ENCODE measurements around the gene PTGIR. TPM values are rescaled to one million over a fixed set of nuclear protein-coding genes. Genes with fewer than 3 reads are reported as not detected.
A peak's percentile ranks its signal among the peaks of the same experiment; 100 is the strongest.

Gene PTGIR
- total RNA-seq, 1 donor, result 2.5 TPM

DNA sequence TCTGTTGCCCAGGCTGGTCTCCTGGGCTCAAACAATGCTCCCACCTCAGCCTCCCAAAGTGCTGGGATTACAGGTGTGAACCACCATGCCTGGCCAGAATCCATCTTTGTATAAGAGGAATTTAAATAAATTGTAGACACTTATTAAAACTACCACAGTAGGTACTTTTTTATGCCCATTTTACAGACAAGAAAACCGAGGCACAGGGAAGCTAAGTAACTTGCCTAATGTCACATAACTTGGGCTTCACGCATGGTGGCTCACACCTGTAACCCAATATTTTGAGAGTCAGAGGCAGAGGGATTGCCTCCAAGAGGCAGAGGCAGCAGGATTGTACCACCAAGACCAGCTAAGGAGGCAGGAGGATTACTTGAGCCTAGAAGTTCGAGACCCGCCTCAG is 46.4 kb downstream of the PTGIR start:
- H2AFZ ChIP-seq (ENCODE audit: low read length), result no peak overlapping the region
- H3K4me1 ChIP-seq (ENCODE audit: insufficient read depth, low read length), result no peaks in the 10 kb centered on the region
- no peak for DNase-seq (ENCODE audit: insufficient read length, low spot score, missing footprints)
- H3K4me2 ChIP-seq (ENCODE audit: insufficient read depth, low read length), result no peak overlapping the region
- no peak overlapping the region for H3K27ac ChIP-seq (ENCODE audit: low read depth, low read length)
- no peaks in the 10 kb centered on the region for H3K79me2 ChIP-seq (ENCODE audit: insufficient read depth, low read length)
- H4K20me1 ChIP-seq (ENCODE audit: insufficient read depth, low read length), result no peaks in the 10 kb centered on the region
- H3K27me3 ChIP-seq (ENCODE audit: insufficient read depth, low read length), result peaks cover 3% of the 10 kb centered on the region
- no peak for TF ChIP-seq CTCF (IDR thresholded peaks at IDR 0.05; ENCODE audit: extremely low read depth, low read depth, low read length)
- H3K4me3 ChIP-seq (ENCODE audit: insufficient read depth, low read length), result no peak overlapping the region
- H3K9me3 ChIP-seq (ENCODE audit: low read depth, low read length), result no peaks in the 10 kb centered on the region
- H3K36me3 ChIP-seq (ENCODE audit: insufficient read depth, low read length), result no peaks in the 10 kb centered on the region

DNA sequence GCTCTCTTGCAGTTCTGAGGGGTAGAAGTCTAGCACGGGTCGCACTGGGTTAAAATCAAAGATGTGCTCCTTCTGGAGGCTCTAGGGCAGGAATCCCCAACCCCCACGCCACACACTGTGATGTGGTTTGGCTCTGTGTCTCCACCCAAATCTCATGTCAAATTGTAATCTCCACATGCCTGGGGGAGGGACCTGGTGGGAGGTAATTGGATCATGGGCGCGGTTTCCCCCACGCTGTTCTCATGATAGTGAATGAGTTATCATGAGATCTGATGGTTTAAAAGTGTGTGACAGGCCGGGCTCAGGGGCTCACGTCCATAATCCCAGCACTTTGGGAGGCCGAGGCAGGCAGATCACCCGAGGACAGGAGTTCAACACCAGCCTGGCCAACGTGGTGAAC is 50.4 kb downstream of the PTGIR start:
- no peak overlapping the region for H3K4me2 ChIP-seq (ENCODE audit: insufficient read depth, low read length)
- no peaks in the 10 kb centered on the region for H3K36me3 ChIP-seq (ENCODE audit: insufficient read depth, low read length)
- H3K9me3 ChIP-seq (ENCODE audit: low read depth, low read length), result no peaks in the 10 kb centered on the region
- no peaks in the 10 kb centered on the region for H3K79me2 ChIP-seq (ENCODE audit: insufficient read depth, low read length)
- no peaks in the 10 kb centered on the region for H3K27me3 ChIP-seq (ENCODE audit: insufficient read depth, low read length)
- H3K27ac ChIP-seq (ENCODE audit: low read depth, low read length), result no peak overlapping the region
- no peak for DNase-seq (ENCODE audit: insufficient read length, low spot score, missing footprints)
- H3K4me1 ChIP-seq (ENCODE audit: insufficient read depth, low read length), result no peaks in the 10 kb centered on the region
- no peak for TF ChIP-seq CTCF (IDR thresholded peaks at IDR 0.05; ENCODE audit: extremely low read depth, low read depth, low read length)
- H3K4me3 ChIP-seq (ENCODE audit: insufficient read depth, low read length), result no peak overlapping the region
- no peaks in the 10 kb centered on the region for H4K20me1 ChIP-seq (ENCODE audit: insufficient read depth, low read length)
- H2AFZ ChIP-seq (ENCODE audit: low read length), result no peak overlapping the region

- Histone ChIP-seq H3K4me1 (ENCODE audit: insufficient read depth, low read length) (no peaks in the 10 kb centered on the region), H3K79me2 (ENCODE audit: insufficient read depth, low read length) (no peaks in the 10 kb centered on the region), H3K9me3 (ENCODE audit: low read depth, low read length) (no peaks in the 10 kb centered on the region), H3K4me2 (ENCODE audit: insufficient read depth, low read length) (no peak overlapping the region), H3K27me3 (ENCODE audit: insufficient read depth, low read length) (no peaks in the 10 kb centered on the region), H2AFZ (ENCODE audit: low read length) (no peak overlapping the region), H3K27ac (ENCODE audit: low read depth, low read length) (no peak overlapping the region), H3K36me3 (ENCODE audit: insufficient read depth, low read length) (no peaks in the 10 kb centered on the region), H4K20me1 (ENCODE audit: insufficient read depth, low read length) (no peaks in the 10 kb centered on the region), H3K4me3 (ENCODE audit: insufficient read depth, low read length) (no peak overlapping the region)
- no peak for DNase-seq (ENCODE audit: insufficient read length, low spot score, missing footprints)
- no peak for TF ChIP-seq CTCF (IDR thresholded peaks at IDR 0.05; ENCODE audit: extremely low read depth, low read depth, low read length)
Measured at GRCh38 chr19:46573679-46574498, 51.0 kb downstream of the PTGIR start.

DNA sequence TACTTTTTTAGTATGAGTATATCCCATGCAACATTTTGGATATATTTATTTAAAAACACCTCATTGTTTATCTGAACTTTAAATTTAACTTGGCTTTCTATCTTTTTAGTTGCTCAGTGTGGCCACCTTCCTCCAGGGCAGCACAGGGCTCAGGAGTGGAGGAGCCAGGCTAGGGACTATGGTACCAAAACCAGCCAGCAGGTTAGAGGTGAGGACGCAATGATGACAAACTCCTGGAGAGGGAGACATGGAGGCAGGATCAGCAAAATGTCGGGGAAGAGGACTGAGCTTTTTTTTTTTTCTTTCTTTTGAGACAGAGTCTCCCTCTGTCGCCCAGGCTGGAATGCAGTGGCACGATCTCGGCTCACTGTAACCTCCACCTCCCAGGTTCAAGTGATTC is 53.4 kb downstream of the PTGIR start:
- peak; percentile 21 for TF ChIP-seq CTCF (IDR thresholded peaks at IDR 0.05; ENCODE audit: extremely low read depth, low read depth, low read length)
- no peaks in the 10 kb centered on the region for H3K79me2 ChIP-seq (ENCODE audit: insufficient read depth, low read length)
- no peak overlapping the region for H3K27ac ChIP-seq (ENCODE audit: low read depth, low read length)
- DNase-seq (ENCODE audit: insufficient read length, low spot score, missing footprints), result peak; percentile 86
- H3K4me2 ChIP-seq (ENCODE audit: insufficient read depth, low read length), result no peak overlapping the region
- H3K4me3 ChIP-seq (ENCODE audit: insufficient read depth, low read length), result no peak overlapping the region
- no peak overlapping the region for H2AFZ ChIP-seq (ENCODE audit: low read length)
- H4K20me1 ChIP-seq (ENCODE audit: insufficient read depth, low read length), result no peaks in the 10 kb centered on the region
- H3K27me3 ChIP-seq (ENCODE audit: insufficient read depth, low read length), result no peaks in the 10 kb centered on the region
- H3K9me3 ChIP-seq (ENCODE audit: low read depth, low read length), result no peaks in the 10 kb centered on the region
- no peaks in the 10 kb centered on the region for H3K4me1 ChIP-seq (ENCODE audit: insufficient read depth, low read length)
- no peaks in the 10 kb centered on the region for H3K36me3 ChIP-seq (ENCODE audit: insufficient read depth, low read length)

Other genes starting within 250 kb of the PTGIR start
- gene CCDC8, start 211.5 kb downstream of the PTGIR start, total RNA-seq, result 17.4 and 22.1 TPM in 2 replicates
- under 0.01 and 0.36 TPM in 2 replicates for gene PNMA8C, start 196.2 kb downstream of the PTGIR start, total RNA-seq
- gene PNMA8A, start 153.5 kb downstream of the PTGIR start, total RNA-seq, result 2.1 and 2.2 TPM in 2 replicates
- 0.72 and 1.2 TPM in 2 replicates for gene PNMA8B, start 129.2 kb downstream of the PTGIR start, total RNA-seq
- gene CALM3, start 23.8 kb downstream of the PTGIR start, total RNA-seq, result 105 and 124 TPM in 2 replicates
- gene GNG8, start 11.1 kb upstream of the PTGIR start, total RNA-seq, result not detected in 2 replicates
- 1.8 and 3.5 TPM in 2 replicates for gene DACT3, start 36.1 kb upstream of the PTGIR start, total RNA-seq
- gene PRKD2, start 92.0 kb upstream of the PTGIR start, total RNA-seq, result 9.0 and 9.4 TPM in 2 replicates
- 18.0 and 18.5 TPM in 2 replicates for gene FKRP, start 121.0 kb upstream of the PTGIR start, total RNA-seq
- 56.3 and 56.5 TPM in 2 replicates for gene STRN4, start 121.4 kb upstream of the PTGIR start, total RNA-seq
- 274 and 354 TPM in 2 replicates for gene SLC1A5, start 163.5 kb upstream of the PTGIR start, total RNA-seq
- 117 and 136 TPM in 2 replicates for gene AP2S1, start 225.8 kb upstream of the PTGIR start, total RNA-seq
- 76.0 and 82.2 TPM in 2 replicates for gene ARHGAP35, start 235.9 kb upstream of the PTGIR start, total RNA-seq

All from osteoblast (primary cell).